A673 (cell line): Measurements from ENCODE around the gene SMURF1. TPM values are rescaled to one million over a fixed set of nuclear protein-coding genes. Genes with fewer than 3 reads are reported as not detected.

Experiments used
- BruUV-seq: library from RNA; stranded (reverse); fragments of 400-500 nt; replicated peaks from 2 replicates; lab custom pipeline; 2021; lab: Mats Ljungman, UMichigan
- CTCF ChIA-PET: fragments of 300-600 bp; sonication (Branson Sonifier 250); formaldehyde crosslinking; loops from one replicate; lab custom pipeline; 2022; ENCODE audit warnings: antibody characterized with exemption; lab: Charles Lee
- POLR2A ChIA-PET: fragments of 300-600 bp; sonication (Branson Sonifier 250); formaldehyde crosslinking; loops from one replicate; lab custom pipeline; 2022; ENCODE audit warnings: antibody characterized with exemption; ENCODE audit not compliant: low non-redundant PET; lab: Charles Lee
- DNase-seq: peaks from one replicate; pipeline ENCODE4 v3.0.0-alpha.2; 2015; ENCODE audit warnings: low spot score
- H3K27ac ChIP-seq: fragments of 200-600 bp; sonication (generic); 2 replicates; pipeline ENCODE4 v1.5.1; 2016; ENCODE audit warnings: mixed run types, low read depth, mild to moderate bottlenecking, mixed read lengths, antibody characterized with exemption, low read length; ENCODE audit not compliant: poor library complexity, severe bottlenecking
- H3K27me3 ChIP-seq: fragments of 200-600 bp; sonication (generic); replicated peaks from 2 replicates; pipeline ENCODE4 v1.6.1; 2017; ENCODE audit warnings: mixed run types, low read depth, mild to moderate bottlenecking, mixed read lengths, antibody characterized with exemption, low read length; ENCODE audit not compliant: insufficient read depth, poor library complexity
- H3K36me3 ChIP-seq: fragments of 200-600 bp; sonication (generic); 2 replicates; pipeline ENCODE4 v1.6.1; 2016; ENCODE audit warnings: mixed run types, mild to moderate bottlenecking, mixed read lengths, antibody characterized with exemption, low read length; ENCODE audit not compliant: insufficient read depth, poor library complexity, severe bottlenecking
- H3K4me1 ChIP-seq: fragments of 200-600 bp; sonication (generic); 2 replicates; pipeline ENCODE4 v1.6.1; 2017; ENCODE audit warnings: mixed run types, mild to moderate bottlenecking, mixed read lengths, antibody characterized with exemption, low read length; ENCODE audit not compliant: insufficient read depth, poor library complexity, severe bottlenecking
- H3K4me3 ChIP-seq: fragments of 200-600 bp; sonication (generic); 2 replicates; pipeline ENCODE4 v1.5.1; 2016; ENCODE audit warnings: low read depth, mixed run types, mild to moderate bottlenecking, mixed read lengths, low read length; ENCODE audit not compliant: poor library complexity, severe bottlenecking
- H3K9me3 ChIP-seq: fragments of 200-600 bp; sonication (generic); 2 replicates; pipeline ENCODE4 v1.6.1; 2016; ENCODE audit warnings: mixed run types, low read depth, mild to moderate bottlenecking, mixed read lengths, antibody characterized with exemption, low read length; ENCODE audit not compliant: poor library complexity, severe bottlenecking
- EZH2 ChIP-seq: fragments of 200-600 bp; sonication (generic); IDR thresholded peaks from 2 replicates; pipeline ENCODE4 v1.6.1; 2017; ENCODE audit warnings: borderline replicate concordance, low read depth, mild to moderate bottlenecking, mixed read lengths, antibody characterized with exemption, low read length; ENCODE audit not compliant: poor library complexity, severe bottlenecking
- intact Hi-C: fragments of 100-400 bp; cut with micrococcal nuclease; formaldehyde crosslinking; loops from one replicate; pipeline ENCODE4 v1.10.0; 2022; ENCODE audit not compliant: unreplicated experiment
- total RNA-seq: library from RNA; stranded (reverse); gene quantifications from 2 replicates; pipeline ENCODE4 v1.2.3, GENCODE V29; 2021
- TF ChIP-seq, protein P1 (sequence below): fragments of 300-800, 200-600 bp; sonication (generic); conservative IDR thresholded peaks from 2 replicates; pipeline ENCODE4 v1.5.1; 2017; ENCODE audit warnings: low read depth, mild to moderate bottlenecking, antibody characterized with exemption, low read length, moderate library complexity, mixed read lengths

The SMURF1 gene
- total RNA-seq, 1 experiment from 2014 or later: 16.5 TPM

GRCh38 chr7:99095698-99096097 lies 48.2 kb downstream of the SMURF1 start:
- BruUV-seq: no TSS peak
- no peak overlapping the region for H3K4me3 ChIP-seq
- H3K27me3 ChIP-seq: no peaks in the 10 kb centered on the region
- no peak overlapping the region for H3K27ac ChIP-seq
- no peaks in the 10 kb centered on the region for H3K36me3 ChIP-seq
- intact Hi-C loops: no loop called here
- ChIA-PET POLR2A (no interaction called here), CTCF (no interaction called here)
- H3K4me1 ChIP-seq: peaks cover 4% of the 10 kb centered on the region
- H3K9me3 ChIP-seq: peaks cover 4% of the 10 kb centered on the region
- no peak for DNase-seq
- TF ChIP-seq EZH2: no peak
- TF ChIP-seq, protein P1, sequence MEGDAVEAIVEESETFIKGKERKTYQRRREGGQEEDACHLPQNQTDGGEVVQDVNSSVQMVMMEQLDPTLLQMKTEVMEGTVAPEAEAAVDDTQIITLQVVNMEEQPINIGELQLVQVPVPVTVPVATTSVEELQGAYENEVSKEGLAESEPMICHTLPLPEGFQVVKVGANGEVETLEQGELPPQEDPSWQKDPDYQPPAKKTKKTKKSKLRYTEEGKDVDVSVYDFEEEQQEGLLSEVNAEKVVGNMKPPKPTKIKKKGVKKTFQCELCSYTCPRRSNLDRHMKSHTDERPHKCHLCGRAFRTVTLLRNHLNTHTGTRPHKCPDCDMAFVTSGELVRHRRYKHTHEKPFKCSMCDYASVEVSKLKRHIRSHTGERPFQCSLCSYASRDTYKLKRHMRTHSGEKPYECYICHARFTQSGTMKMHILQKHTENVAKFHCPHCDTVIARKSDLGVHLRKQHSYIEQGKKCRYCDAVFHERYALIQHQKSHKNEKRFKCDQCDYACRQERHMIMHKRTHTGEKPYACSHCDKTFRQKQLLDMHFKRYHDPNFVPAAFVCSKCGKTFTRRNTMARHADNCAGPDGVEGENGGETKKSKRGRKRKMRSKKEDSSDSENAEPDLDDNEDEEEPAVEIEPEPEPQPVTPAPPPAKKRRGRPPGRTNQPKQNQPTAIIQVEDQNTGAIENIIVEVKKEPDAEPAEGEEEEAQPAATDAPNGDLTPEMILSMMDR: no peak

- Histone ChIP-seq H3K9me3 (peaks cover 4% of the 10 kb centered on the region), H3K4me3 (no peak overlapping the region), H3K36me3 (no peaks in the 10 kb centered on the region), H3K27me3 (no peaks in the 10 kb centered on the region), H3K27ac (no peak overlapping the region), H3K4me1 (peaks cover 1% of the 10 kb centered on the region)
- POLR2A ChIA-PET: no interaction called here
- no peak for TF ChIP-seq EZH2
- TF ChIP-seq, protein P1: no peak
- CTCF ChIA-PET: no interaction called here
- intact Hi-C loops: no loop called here
- no TSS peak for BruUV-seq
- DNase-seq: no peak
Measured at GRCh38 chr7:99094401-99094800, 49.5 kb downstream of the SMURF1 start.

- no peak for DNase-seq
- TF ChIP-seq, protein P1: no peak
- TF ChIP-seq EZH2: no peak
- no TSS peak for BruUV-seq
- Histone ChIP-seq H3K9me3 (no peaks in the 10 kb centered on the region), H3K4me1 (no peaks in the 10 kb centered on the region), H3K4me3 (no peak overlapping the region), H3K36me3 (no peaks in the 10 kb centered on the region), H3K27ac (no peak overlapping the region), H3K27me3 (no peaks in the 10 kb centered on the region)
- ChIA-PET CTCF (no interaction called here), POLR2A (no interaction called here)
- intact Hi-C loops: no loop called here
Measured at GRCh38 chr7:99092064-99092720, 51.7 kb downstream of the SMURF1 start.
